SK-N-MC (cell line): ENCODE data around the gene PRRC2B.
A peak's percentile ranks its signal among the peaks of the same experiment; 100 is the strongest.

Experiments used
- DNase-seq: peaks from one replicate; pipeline ENCODE4 v3.0.0-alpha.2; 2011; ENCODE audit warnings: low read depth, low spot score
- H3K27ac ChIP-seq: fragments of 200-600 bp; sonication (generic); 2 replicates; pipeline ENCODE4 v1.5.1; 2016; ENCODE audit warnings: mixed run types
- H3K36me3 ChIP-seq: fragments of 200-600 bp; sonication (generic); 2 replicates; pipeline ENCODE4 v1.6.1; 2017; ENCODE audit warnings: antibody characterized with exemption, low read length, mixed read lengths; ENCODE audit not compliant: insufficient read depth
- H3K4me3 ChIP-seq: fragments of 200-600 bp; sonication (generic); 2 replicates; pipeline ENCODE4 v1.5.1; 2016
- H3K9ac ChIP-seq: fragments of 200-600 bp; sonication (generic); 2 replicates; pipeline ENCODE4 v1.8.0; 2017; ENCODE audit warnings: mixed run types, mixed read lengths; ENCODE audit not compliant: insufficient read length
- H3K9me3 ChIP-seq: fragments of 200-600 bp; sonication (generic); 2 replicates; pipeline ENCODE4 v1.6.1; 2017; ENCODE audit warnings: low read depth, mild to moderate bottlenecking, antibody characterized with exemption, low read length, moderate library complexity, mixed read lengths
- EZH2 ChIP-seq: fragments of 200-600 bp; sonication (generic); IDR thresholded peaks from one replicate; pipeline ENCODE4 v1.6.1; 2017; ENCODE audit warnings: antibody characterized with exemption
- FOXP2 ChIP-seq: optimal IDR thresholded peaks from 2 replicates; pipeline ENCODE3; 2011; ENCODE audit warnings: mild to moderate bottlenecking, moderate library complexity; ENCODE audit not compliant: insufficient read depth; ENCODE audit errors: extremely low read length, control extremely low read depth
- POLR2AphosphoS5 ChIP-seq: IDR thresholded peaks from 2 replicates; pipeline ENCODE4 v1.6.1; 2012; ENCODE audit warnings: mild to moderate bottlenecking, low read depth, low read length, borderline replicate concordance

Gene PRRC2B

DNA sequence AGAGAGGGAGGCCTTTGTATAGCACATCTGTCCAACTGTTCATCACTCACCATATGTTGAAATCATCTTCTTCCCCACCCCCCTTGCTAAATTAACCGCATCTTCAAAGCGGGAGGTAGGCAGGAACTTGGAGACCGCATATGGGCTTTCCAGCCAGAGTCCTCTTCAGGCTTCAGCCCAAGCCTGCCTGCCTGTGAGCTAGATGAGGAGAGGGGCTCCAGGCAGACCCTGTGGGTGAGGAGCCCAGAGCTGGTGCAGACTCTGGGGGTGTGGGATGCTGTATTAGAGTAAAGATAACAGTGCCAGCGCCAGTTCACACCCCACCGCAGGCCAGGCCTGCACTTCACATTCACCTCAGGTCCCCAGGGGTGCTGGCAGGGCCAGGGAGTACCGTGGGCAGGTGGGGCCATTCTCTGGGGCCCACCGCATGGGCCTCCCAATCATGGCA, 16.2 kb downstream of the PRRC2B start:
- Histone ChIP-seq H3K36me3 (peaks cover 42% of the 10 kb centered on the region), H3K27ac (0 out of 2 replicates have a peak overlapping the region, but pooled peaks have one; percentile 7), H3K4me3 (no peak overlapping the region), H3K9ac (no peak overlapping the region), H3K9me3 (no peaks in the 10 kb centered on the region)
- TF ChIP-seq FOXP2 (no peak), POLR2AphosphoS5 (no peak), EZH2 (no peak)
- no peak for DNase-seq

DNA sequence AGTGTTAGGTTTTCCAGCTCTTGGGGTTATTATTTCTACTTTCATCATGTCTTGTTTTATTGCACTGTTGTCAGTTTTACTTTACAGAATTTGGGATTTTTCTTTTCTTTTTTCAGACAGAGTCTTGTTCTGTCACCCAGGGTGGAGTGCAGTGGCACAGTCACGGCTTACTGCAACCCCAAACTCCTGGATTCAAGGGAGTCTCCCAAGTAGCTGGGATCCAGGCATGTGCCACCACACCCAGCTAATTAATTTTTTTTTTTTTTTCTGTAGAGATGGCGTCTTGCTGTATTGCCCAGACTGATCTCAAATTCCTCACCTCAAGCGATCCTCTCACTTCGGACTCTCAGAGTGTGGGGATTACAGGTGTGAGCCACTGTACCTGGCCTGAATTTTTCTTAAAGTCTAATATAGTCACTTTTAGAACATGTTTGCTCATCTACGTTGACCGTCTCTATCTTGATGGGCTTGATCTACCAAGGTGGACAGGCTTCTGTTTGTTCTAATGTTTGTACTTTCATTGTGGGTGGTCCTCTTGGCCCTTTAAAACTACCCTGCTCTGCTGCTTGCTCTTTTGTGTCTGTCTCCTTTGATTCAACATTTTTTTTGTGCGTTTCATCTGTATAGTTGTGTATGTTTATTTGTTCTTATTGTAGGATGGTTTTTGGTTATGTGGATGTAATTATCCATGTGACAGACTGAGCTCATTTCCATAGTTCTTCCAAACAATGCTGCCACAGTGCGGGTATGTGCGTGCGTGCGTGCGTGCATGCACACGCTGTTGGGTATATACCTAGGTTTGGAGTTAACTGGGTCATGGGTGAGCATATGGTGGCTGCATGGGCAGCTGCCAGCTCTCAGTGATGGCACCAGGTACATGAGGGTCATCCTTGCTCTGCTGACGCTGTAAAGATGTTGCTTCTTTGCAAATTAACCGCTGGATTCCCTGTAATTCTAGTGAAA, 18.1 kb downstream of the PRRC2B start:
- Histone ChIP-seq H3K36me3 (peaks cover 45% of the 10 kb centered on the region), H3K4me3 (no peak overlapping the region), H3K9ac (no peak overlapping the region), H3K27ac (no peak overlapping the region), H3K9me3 (no peaks in the 10 kb centered on the region)
- TF ChIP-seq POLR2AphosphoS5 (no peak), EZH2 (no peak), FOXP2 (no peak)
- DNase-seq = no peak

DNA sequence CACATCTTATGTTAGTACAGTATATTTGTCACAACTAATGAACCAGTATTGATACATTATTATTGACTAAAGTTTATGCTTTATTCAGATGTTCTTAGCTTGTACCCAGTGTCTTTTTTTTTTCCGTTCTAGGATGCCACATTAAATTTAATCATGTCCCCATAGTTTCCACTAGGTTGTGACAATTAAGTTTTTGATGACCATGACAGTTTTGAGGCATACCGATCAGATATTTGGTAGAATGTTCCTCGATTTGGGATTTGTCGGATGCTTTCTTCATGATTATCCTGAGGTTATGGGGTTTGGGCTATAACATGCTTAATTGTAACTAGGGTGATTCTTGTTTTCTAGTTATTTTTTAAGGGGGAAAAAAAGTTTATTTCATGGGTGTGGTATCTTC, 22.6 kb downstream of the PRRC2B start:
- no peak overlapping the region for H3K9ac ChIP-seq
- no peak overlapping the region for H3K4me3 ChIP-seq
- peaks cover 51% of the 10 kb centered on the region for H3K36me3 ChIP-seq
- peak overlapping the region; percentile 25; the same call in 1 of the 2 replicates for H3K27ac ChIP-seq
- DNase-seq = no peak
- no peak for TF ChIP-seq FOXP2
- no peak for TF ChIP-seq EZH2
- TF ChIP-seq POLR2AphosphoS5 = no peak
- H3K9me3 ChIP-seq = no peaks in the 10 kb centered on the region

DNA sequence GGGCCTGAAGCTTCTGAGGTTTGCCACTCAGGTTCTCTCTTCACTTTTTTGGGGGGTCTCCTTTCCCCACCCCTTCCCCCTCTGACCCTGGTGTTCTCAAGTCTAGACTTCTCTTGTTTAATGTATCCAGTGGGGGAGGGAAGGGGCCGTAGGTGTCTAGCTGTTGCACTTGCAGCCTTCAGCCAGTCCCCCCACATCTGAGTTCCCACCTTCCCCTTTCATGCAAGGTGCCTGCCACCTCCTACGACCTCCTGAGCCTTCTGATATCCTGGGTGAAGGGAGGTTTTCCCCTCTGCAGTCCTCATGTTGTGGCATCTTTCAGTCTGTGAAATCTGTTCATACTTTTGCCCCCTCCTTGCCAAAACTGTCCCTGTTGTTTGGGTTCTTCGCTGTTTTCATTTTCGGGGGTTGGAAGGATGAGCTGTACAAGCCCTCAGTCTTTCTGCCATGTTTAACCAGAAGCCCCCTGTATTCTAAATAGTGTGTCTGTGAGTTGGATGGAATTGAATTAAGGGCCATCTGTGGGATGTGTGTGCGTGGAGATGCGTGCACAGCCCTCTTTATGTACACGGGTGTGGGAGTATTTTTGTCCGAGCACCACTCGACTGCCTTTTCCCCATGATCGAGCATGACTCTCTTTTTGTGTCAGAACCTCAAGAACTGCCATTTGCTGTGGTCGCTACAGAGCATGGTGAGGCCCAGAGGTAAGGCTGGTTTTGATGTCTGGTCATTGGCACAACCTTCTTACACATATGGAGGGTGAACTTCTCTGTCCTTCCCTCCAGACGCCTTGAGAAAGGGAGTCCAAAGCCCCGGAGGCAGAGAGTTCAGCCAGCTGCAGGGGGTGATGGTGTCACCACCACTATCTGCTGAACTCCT, 23.6 kb downstream of the PRRC2B start:
- no peak for TF ChIP-seq EZH2
- TF ChIP-seq FOXP2 = no peak
- TF ChIP-seq POLR2AphosphoS5 = no peak
- H3K27ac ChIP-seq = peak overlapping the region; percentile 72
- H3K36me3 ChIP-seq = peaks cover 45% of the 10 kb centered on the region
- no peak overlapping the region; the same call in 1 of the 2 replicates for H3K4me3 ChIP-seq
- H3K9ac ChIP-seq = no peak overlapping the region
- DNase-seq = no peak
- H3K9me3 ChIP-seq = no peaks in the 10 kb centered on the region

DNA sequence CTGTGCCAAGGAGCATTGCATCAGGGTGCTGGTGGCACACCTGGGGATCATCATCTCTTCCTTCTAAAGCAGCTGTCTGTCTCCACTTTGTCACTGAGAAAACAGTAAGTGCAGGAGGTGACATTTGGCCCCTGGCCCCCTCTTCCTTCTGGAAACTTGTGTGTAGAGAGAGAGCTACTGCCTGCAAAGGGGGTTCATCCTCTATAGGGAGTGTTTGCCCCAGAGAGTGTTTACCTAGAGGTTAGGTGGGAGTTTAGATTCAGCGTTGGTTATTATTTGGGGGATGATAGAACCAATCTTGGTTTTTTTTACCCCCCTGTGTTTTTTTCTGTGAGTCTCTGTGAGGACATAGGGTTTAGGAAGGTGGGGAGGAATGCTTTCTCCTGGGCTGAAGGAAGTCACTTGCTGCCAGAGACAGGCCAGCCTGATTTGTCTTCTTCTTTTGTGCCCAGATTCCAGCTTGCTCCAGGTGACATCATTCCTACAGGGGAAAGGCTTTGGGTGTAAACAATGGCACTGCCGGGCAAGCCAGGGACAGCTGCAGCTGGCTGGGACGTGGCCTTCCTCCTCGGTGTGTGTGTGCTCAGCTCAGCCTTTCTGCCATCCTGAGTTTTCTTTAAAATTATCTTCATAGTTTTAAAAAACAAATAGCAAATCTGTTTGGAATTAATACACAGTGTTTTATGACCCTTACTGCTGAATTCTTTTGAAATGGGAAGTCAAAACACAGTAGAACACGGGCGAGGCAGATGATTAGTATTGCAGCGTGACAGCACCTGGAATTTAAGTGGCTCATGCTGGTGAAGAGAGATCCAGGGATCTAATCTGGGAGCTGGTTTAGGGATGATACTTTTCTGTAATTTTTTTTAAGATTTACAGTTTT, 24.5 kb downstream of the PRRC2B start:
- peak overlapping the region; percentile 19 for H3K4me3 ChIP-seq

DNA sequence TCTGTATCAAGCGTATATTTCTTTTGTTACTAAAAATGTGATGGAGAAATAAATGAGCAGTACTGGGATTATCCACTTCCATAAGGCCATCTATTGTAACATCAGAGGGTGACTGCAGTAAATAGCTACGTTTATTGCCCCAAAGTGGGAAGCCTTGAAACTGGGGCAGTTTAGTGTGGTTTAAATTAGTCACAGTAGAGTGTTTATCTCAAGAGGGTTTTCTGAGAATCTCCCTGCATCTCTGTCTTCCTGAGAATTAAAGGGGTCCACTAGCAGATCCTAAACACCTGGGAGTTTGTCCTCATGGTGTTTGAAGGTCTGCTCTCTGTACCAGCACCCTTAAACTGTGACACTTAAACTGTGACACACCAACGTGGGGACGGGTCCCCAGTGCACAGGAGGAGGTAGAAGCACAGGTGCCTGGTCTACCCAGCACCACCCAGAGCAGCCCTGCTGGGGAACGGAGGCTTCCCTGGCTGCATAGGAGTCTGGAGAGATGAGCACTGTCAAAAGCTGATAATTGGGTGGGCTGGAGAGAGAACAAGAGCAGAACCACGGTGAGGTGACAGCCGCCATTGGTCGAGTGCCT, 25.2 kb downstream of the PRRC2B start:
- no peaks in the 10 kb centered on the region for H3K9me3 ChIP-seq
- H3K9ac ChIP-seq = no peak overlapping the region
- TF ChIP-seq EZH2 (no peak), FOXP2 (no peak), POLR2AphosphoS5 (no peak)
- peak overlapping the region; percentile 72 for H3K27ac ChIP-seq
- no peak for DNase-seq
- no peak overlapping the region for H3K4me3 ChIP-seq
- peaks cover 49% of the 10 kb centered on the region for H3K36me3 ChIP-seq

More for the DNA sequence above, 24.5 kb downstream of the PRRC2B start:
- DNase-seq = no peak
- Histone ChIP-seq H3K27ac (peak overlapping the region; percentile 72), H3K36me3 (peaks cover 48% of the 10 kb centered on the region), H3K9me3 (no peaks in the 10 kb centered on the region), H3K9ac (no peak overlapping the region)
- no peak for TF ChIP-seq EZH2
- TF ChIP-seq POLR2AphosphoS5 = no peak

DNA sequence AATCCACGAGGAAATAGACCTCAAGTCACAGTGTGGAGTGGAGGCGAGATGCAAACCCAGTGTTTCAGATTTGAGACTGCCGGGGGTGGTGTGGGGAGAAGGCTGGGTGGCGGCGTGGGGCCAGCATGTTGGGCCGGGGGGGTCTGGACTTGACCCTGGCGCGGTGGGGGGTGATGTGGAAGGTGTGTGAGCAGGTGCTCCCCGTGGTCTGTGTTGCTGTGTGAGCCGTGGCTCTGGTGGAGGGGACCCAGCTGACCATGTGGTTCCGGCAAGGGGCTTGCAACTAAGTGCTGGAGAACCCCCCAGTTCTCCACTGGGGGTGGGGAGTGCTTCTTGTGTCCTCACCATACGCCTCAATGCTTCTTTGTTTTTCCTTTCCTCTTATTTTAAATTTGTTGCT, 25.8 kb downstream of the PRRC2B start:
- Histone ChIP-seq H3K9ac (no peak overlapping the region), H3K36me3 (peaks cover 45% of the 10 kb centered on the region), H3K9me3 (no peaks in the 10 kb centered on the region), H3K27ac (no peak overlapping the region), H3K4me3 (no peak overlapping the region)
- no peak for TF ChIP-seq FOXP2
- TF ChIP-seq POLR2AphosphoS5 = no peak
- no peak for TF ChIP-seq EZH2
- DNase-seq = no peak
